Astrocyte of the cerebellum (primary cell): ENCODE results near the gene PRDM1.

Experiments used
- DNase-seq: peaks from one replicate; pipeline ENCODE4 v3.0.0-alpha.2; 2011; ENCODE audit warnings: low read depth
- H3K4me3 ChIP-seq: 2 replicates; pipeline ENCODE4 v1.5.1; 2011; ENCODE audit warnings: mild to moderate bottlenecking, low read depth, low read length, moderate library complexity
- in situ Hi-C: cut with HindIII; loops from 2 replicates; pipeline ENCODE4 v1.10.0; 2017; ENCODE audit warnings: low sequenced_read_pairs
- TF ChIP-seq, protein P1 (sequence below): IDR thresholded peaks from 2 replicates; pipeline ENCODE4 v1.5.1; 2012; ENCODE audit warnings: low read length, low read depth, moderate library complexity, mild to moderate bottlenecking; ENCODE audit errors: missing control alignments

The PRDM1 gene

DNA sequence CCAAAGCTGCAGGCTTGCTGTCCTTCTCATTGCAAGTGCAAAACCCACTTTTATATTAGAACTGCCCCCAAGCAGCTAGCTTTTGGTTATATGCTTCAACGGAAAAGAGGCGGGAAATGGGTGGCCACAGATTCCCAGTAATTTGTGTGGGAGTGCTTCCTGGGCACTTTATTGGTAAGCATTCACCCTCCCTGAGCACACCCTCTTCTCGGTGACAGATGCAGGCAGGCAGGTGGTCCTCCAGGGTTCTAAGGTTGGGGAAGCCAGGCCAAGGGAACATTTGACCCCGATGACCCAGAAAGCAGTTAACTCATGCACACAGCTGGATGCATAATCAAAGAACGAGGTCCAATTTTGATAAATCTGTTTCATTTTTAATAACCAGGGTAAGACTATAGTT, 29.1 kb downstream of the PRDM1 start:
- DNase-seq, result no peak
- H3K4me3 ChIP-seq, result no peak overlapping the region
- TF ChIP-seq, protein P1, sequence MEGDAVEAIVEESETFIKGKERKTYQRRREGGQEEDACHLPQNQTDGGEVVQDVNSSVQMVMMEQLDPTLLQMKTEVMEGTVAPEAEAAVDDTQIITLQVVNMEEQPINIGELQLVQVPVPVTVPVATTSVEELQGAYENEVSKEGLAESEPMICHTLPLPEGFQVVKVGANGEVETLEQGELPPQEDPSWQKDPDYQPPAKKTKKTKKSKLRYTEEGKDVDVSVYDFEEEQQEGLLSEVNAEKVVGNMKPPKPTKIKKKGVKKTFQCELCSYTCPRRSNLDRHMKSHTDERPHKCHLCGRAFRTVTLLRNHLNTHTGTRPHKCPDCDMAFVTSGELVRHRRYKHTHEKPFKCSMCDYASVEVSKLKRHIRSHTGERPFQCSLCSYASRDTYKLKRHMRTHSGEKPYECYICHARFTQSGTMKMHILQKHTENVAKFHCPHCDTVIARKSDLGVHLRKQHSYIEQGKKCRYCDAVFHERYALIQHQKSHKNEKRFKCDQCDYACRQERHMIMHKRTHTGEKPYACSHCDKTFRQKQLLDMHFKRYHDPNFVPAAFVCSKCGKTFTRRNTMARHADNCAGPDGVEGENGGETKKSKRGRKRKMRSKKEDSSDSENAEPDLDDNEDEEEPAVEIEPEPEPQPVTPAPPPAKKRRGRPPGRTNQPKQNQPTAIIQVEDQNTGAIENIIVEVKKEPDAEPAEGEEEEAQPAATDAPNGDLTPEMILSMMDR, result no peak
- in situ Hi-C loops, result no loop called here

GRCh38 chr6:106116125-106116832, 30.1 kb downstream of the PRDM1 start:
- H3K4me3 ChIP-seq, result no peak overlapping the region
- in situ Hi-C loops, result no loop called here
- DNase-seq, result no peak
- TF ChIP-seq, protein P1, result no peak

GRCh38 chr6:106117579-106117978, 31.4 kb downstream of the PRDM1 start:
- no peak overlapping the region for H3K4me3 ChIP-seq
- in situ Hi-C loops, result no loop called here
- TF ChIP-seq, protein P1, result no peak
- no peak for DNase-seq

- DNase-seq, result no peak
- in situ Hi-C loops, result no loop called here
- TF ChIP-seq, protein P1, result no peak
- H3K4me3 ChIP-seq, result no peak overlapping the region
These were observed 32.8 kb downstream of the PRDM1 start for GRCh38 chr6:106118835-106119431.

DNA sequence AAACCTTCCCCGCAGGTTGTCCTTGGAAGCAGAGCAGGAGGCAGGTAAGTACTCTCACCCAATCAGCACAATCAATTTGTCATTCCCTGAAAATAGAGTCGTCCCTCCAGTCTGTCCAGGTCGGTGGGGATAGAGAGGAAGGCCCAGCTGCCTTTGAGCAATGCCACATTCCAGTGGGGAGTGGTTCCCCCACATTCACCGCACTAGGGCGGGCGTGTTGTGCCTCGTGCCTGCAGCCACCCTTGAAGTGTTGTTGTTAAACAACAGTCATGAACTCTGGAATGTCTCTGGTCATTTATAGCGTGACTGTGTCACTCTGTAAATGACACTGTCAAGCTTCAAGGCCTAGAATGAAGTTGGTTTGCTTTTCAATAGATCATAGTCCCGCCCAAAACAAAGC, 33.4 kb downstream of the PRDM1 start:
- TF ChIP-seq, protein P1, result no peak
- no peak for DNase-seq
- no peak overlapping the region for H3K4me3 ChIP-seq
- in situ Hi-C loops, result no loop called here

- no peak overlapping the region for H3K4me3 ChIP-seq
- no peak for DNase-seq
- TF ChIP-seq, protein P1, result no peak
- in situ Hi-C loops, result no loop called here
These were observed 33.9 kb downstream of the PRDM1 start for GRCh38 chr6:106120006-106120405.
